GM12892 (cell line): ENCODE results near the gene TMEM14C.

Experiments used
- POLR2A ChIP-seq: IDR thresholded peaks from 2 replicates; pipeline ENCODE4 v1.6.1; 2011; ENCODE audit warnings: low read depth, low read length, control low read depth
- POLR2AphosphoS5 ChIP-seq: IDR thresholded peaks from 2 replicates; pipeline ENCODE4 v1.6.1; 2011; ENCODE audit warnings: low read depth, low read length, control low read depth
- TAF1 ChIP-seq: IDR thresholded peaks from 2 replicates; pipeline ENCODE4 v1.6.1; 2011; ENCODE audit warnings: low read depth, mild to moderate bottlenecking, control low read depth, low read length, borderline replicate concordance

GRCh38 chr6:10733151-10733715 is 10.4 kb downstream of the TMEM14C start:
- TF ChIP-seq TAF1: no peak
- TF ChIP-seq POLR2A: no peak
- no peak for TF ChIP-seq POLR2AphosphoS5
